Stimulated activated CD8-positive, alpha-beta memory T cell treated with anti-CD3 and anti-CD28 coated beads, Interleukin-15, amount 100 ng/mL, for 1 hour (primary cell): ENCODE data around the gene EPS8.
"Not testable (repeated sequence)": the region's sequence is repeated elsewhere in the genome, so short reads cannot be mapped to it uniquely, and the experiment has no call there.

Experiments
- DNase-seq: peaks from one replicate; pipeline ENCODE4 v3.0.0-alpha.2; 2020; ENCODE audit warnings: low read depth

Gene EPS8

GRCh38 chr12:15756822-15757221 lies 32.4 kb downstream of the EPS8 start:
- DNase-seq, result no peak

DNA sequence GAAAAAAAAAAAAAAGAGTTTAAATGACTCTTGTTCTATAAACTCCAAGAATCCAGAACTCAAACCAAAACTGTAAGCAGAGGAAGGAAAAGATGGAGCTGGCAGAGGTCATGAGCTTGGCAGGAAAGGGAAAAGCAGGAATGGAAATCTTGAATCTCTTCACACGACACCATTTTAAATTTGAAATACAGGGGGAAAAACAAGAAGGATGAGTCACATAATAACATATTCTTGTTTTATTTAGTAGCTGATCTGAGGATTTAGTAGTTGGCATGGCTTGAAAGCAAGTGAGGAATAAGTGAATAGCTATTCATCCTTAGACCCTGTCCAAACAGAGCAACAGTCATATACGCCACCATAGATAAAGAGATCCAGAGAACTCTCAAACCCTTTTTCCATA lies 35.0 kb downstream of the EPS8 start:
- DNase-seq, result no peak

DNA sequence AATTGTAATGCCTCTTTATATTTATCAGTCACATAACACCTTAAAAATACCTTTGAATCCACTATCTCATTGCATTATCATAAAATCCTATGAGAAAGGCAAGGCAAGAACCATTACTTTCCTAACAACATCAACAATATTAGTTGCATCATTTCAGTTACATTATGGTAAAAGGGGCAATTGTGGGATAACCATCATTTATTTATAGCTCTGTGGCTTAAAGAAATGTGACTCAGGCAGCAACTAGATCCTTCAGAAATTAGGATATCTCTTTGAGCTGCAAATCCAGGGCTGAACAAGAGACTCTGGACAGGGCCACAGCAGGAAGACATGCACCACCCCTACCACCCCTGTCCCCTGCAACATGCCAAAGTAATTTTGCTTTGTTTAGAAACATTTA lies 36.4 kb downstream of the EPS8 start:
- DNase-seq, result no peak

DNA sequence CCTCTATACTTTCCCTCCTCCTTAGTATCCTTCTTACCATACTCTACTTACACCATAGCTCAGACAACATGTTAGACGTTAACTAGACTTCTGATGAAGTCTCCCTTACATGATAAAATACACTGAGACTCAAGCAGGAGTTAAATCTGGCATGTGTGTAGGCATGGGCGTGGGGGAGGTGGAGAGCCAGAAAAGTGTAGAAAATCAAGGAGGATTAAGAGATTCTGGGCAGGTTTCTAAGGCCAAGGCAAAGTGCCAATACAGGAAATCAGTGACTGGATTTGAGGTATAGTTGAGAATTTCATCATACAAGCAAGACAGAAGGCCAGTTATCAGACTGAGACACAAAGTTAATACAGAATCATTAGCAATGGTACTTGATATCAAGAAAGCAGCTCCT lies 37.4 kb downstream of the EPS8 start:
- DNase-seq, result no peak

- no peak for DNase-seq
These were observed 39.3 kb downstream of the EPS8 start for GRCh38 chr12:15749937-15750336.

GRCh38 chr12:15741870-15742269 lies 47.3 kb downstream of the EPS8 start:
- not testable (repeated sequence) for DNase-seq

GRCh38 chr12:15741082-15741481 lies 48.1 kb downstream of the EPS8 start:
- no peak for DNase-seq

DNA sequence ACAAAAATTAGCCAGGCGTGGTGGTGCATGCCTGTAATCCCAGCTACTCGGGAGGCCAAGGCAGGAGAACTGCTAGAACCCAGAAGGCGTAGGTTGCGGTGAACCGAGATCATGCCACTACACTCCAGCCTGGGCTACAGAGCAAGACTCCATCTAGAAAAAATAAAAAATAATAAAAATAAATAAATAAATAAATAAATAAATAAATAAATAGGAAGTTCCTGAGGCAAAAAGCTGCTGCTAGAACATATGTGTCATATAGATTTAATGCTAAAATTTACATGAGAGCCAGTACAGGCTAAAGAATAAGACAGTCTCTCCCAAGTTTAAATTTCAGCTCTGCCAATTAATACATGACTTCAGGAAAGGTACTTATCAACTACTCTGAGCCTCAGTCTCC lies 48.8 kb downstream of the EPS8 start:
- not testable (repeated sequence) for DNase-seq

DNA sequence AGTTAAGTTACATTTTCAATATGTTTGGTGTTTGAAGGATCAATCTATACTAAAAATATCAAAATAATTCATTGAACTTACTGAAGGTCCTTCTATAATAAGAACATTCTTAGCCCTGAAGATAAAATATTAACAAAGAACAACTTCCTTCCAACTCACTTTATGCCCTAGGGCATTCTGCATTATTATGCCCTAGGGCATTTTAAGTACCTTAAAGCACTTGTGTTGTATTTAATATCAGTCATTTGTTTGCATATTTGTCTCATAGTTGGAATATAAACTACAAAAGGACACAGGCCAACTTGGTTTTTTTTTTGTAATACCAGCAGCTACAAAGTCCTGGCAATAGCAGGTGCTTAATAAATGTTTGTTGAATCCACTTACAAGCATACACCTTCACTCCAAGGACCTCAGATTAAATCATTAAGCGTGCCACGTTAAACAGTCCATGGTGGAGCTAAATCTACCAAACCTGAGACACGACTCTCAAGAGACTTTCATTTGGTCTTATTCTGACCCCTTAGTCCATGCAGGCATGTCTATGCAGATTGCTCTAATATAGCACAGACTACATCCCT lies 50.7 kb downstream of the EPS8 start:
- no peak for DNase-seq

DNA sequence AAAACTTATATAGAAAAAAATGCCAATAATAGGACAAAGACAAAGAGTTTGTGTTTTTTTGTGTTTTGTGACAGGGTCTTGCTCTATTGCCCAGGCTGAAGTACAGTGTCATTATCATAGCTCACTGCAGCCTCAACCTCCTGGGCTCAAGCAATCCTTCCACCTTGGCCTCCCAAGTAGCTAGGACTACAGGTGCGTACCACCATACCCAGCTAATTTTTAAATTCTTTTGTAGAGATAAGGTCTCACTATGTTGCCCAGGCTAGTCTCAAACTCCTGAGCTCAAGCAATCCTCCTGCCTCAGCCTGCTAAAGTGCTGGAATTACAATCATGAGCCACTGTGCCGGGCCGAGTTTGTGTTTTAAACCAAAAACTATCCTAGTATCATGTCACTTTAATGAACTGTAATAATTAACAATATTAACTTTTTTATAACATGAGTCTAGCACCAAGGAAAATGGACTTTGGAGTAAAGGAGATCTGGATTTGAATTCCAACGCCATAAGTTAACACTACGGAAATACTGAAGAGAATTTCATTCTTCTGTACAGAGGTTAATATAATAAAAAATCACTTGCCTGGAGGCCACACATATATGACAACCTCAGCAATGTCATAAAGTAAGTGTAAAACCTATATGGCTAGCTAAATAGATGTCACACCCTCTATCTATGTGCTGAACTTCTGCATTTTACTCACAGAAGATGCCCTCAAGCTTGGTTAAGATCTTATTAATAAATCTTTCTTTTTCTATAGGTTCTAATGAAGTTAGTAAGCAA lies 53.2 kb downstream of the EPS8 start:
- no peak for DNase-seq

DNA sequence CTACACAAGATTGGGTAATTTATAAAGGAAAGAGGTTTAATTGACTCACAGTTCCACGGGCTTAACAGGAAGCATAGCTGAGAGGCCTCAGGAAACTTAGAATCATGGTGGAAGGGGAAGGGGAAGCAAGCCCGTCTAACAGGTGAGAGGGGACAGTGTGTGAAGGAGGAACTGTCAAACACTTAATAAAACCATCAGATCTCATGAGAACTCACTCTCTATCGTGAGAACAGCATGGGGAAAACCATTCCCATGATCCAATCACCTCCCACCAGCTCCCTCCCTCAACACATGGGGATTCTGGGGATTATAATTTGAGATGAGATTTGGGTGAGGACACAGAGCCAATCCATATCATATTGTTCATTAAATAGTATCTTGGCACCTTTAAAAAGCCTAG lies 56.1 kb downstream of the EPS8 start:
- no peak for DNase-seq

DNA sequence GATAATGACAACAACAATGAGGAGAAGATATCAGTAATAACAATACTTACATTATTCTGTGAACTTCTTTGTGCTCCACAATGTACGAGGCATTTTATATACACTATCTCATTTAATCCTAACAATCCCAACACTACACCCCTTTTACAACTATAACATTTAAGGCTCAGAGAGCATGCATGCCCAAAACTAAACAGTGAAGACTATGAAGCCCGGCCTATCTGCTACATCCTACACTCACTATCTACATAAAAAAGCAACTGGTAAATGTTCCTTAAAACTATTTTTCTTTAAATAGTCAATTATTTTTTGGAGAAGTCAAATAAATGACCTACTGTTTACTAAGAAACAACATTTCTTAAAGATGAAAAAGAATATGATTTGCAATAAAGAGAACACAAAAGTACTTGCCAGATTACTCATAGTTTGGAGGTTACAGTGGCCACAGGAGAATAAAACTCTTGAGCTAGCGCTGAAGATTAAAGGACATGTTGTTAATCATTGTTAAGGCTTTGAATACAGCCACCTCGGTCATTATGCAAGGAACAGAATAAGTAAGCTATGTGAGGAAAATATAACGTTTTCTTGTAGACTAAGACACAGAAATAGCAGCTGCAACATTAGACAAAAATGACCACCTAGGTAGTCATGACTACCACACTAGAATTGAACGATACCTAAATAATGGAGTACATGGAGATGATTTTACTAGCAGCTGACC lies 56.7 kb downstream of the EPS8 start:
- DNase-seq, result no peak

- DNase-seq, result no peak
These were observed 57.2 kb downstream of the EPS8 start for GRCh38 chr12:15731940-15732339.

- no peak for DNase-seq
These were observed 60.1 kb downstream of the EPS8 start for GRCh38 chr12:15729097-15729496.

DNA sequence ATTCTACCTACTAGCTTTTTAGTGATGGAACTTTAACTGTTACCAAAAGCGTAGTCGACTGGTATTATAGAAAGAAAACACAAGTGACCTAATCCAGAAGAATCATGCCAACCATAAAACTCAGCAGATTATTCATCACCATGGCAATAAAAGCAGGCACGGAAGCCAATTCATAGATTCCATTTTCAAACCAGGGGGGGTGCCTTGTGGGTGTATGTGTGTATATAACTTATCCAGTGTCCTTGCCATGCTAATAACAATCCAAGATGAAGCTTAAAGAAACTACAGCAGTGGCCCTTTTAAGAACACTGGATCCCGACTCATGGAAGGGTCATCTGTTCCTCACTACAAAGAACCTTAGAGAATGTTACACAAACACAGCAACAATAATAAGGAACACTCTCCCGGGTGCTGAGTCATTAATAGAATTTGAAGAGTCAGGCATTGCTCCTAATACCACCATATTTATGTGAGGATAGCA lies 61.0 kb downstream of the EPS8 start:
- no peak for DNase-seq

- no peak for DNase-seq
These were observed 62.4 kb downstream of the EPS8 start for GRCh38 chr12:15726878-15727150.

DNA sequence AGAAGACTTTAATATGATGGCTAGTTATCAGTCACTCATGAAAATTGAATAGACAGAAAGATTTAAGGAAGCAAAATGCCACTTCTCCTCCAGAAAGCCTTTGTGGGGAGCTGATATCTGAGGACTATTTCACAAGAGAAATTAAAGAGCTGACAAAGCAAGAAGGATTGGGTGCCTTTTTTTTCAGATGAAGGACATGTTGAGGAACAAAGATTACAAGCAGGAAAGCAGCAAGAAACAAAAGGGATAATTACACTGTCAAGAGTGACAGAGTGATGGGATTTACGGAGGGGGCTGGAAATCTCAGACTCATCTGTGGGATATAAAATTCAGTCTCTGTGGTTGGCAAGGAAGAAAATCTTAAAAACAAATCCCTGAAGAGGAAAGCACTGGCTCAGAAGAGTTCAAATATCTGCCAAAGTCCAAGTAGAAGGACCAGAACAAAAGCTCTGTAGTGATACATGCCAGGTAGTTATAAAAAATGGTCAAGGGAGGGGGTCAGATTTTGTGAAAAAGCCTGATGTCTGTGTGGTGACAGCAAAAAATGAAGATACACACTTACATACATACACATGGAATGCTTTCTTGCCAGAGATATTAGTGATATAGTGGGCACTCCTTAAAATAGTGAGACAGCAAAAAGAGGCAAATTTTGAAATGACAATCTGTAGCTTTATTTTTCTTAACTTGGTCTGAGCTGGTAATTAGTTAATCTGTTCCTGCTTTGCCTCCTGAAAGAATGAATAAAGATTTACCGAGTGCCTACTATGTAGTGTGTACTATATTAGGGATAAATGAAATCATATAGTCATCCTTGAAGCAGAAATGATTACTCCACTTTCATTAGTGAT lies 62.9 kb downstream of the EPS8 start:
- no peak for DNase-seq

GRCh38 chr12:15722951-15723350 lies 66.2 kb downstream of the EPS8 start:
- DNase-seq, result no peak

DNA sequence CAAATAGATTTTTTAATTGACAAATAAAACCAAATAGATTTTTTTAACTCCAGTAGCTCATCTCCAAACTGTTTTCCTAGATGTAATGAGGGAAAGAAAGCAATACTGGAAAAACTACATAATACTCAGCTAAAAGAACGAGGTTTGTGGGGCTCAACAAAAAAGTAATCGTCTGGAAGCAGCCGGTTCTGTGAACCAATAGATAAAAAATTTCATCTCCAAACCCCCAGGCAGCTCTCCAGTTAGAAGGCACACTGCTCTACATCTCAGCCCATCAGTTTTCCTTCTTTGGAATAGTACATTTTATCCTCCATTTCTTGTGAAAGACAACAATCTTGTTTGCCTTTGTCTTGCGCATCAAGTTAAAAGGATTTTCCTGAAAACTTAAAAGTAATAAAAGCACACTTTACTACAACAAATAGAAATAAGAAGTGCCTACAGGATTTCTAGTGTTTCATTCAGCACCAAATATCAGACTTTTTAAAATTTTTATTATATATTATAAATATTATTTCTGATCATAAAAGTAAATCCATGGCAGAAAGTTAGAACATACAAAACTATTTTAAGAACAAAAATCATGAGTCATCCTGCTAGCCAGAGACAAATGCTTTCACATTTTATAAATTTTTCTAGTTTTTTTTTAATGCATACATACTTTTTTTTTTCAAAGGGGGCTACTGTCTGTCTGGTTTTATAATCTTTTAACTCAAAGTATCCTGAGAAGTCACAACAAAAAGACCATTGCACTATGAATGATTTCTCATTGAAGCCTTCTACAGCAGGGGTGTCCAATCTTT lies 67.7 kb downstream of the EPS8 start:
- no peak for DNase-seq

- DNase-seq, result no peak
These were observed 68.9 kb downstream of the EPS8 start for GRCh38 chr12:15720295-15720694.

GRCh38 chr12:15719230-15719629 lies 70.0 kb downstream of the EPS8 start:
- DNase-seq, result no peak
